Activated CD8-positive, alpha-beta memory T cell treated with anti-CD3 and anti-CD28 coated beads, Interleukin-2, amount 50 U/mL, for 4 hours (primary cell): ENCODE data around the gene THBS2.
"Not testable (repeated sequence)": the region's sequence is repeated elsewhere in the genome, so short reads cannot be mapped to it uniquely, and the experiment has no call there.

Experiments
- DNase-seq: peaks from one replicate; pipeline ENCODE4 v3.0.0-alpha.2; 2020

The THBS2 gene

DNA sequence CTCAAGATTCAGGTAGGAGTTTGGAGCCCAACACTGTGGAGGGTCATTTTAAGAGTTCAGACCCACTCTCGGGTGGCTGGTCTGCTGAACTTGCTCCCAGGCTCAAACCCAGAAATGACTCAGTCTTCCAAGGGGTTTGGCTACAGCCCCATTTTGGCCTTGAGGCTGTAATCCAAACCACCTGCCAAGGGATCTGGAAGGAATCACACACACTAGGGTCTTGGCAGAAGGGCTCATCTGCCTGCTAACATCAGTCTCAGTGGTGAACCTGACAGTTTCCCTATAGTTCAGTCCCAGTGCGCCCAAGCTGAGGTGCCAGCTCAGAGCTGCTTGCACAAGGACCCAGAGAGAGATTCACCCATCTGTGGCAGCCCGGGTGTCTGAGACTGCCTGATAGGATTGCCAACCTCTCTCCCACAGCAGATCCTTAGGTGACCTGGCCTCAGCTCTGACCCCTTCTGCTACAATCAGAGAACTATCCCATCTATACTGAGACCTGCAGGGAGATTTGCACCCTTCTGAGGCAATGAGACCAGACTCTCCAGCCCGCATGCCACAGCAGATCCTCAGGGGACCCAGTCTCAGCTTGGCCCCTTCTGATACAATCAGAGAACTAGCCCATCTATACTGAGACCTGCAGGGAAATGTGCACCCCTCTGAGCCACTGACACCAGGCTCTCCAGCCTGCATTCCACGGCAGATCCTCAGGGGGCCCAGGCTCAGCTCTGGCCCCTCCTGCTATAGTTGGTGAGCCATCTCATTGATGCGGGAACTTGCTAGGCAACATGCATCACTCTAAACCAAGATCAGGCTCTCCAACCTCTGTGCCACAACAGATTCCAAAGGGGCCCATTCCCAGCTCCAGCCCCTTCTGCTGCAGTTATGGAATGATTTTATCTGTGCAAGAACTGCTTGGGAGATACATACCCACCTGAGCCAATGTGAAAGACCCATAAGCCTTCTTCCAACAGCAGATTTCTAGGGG is 48.2 kb downstream of the THBS2 start:
- DNase-seq, result no peak

DNA sequence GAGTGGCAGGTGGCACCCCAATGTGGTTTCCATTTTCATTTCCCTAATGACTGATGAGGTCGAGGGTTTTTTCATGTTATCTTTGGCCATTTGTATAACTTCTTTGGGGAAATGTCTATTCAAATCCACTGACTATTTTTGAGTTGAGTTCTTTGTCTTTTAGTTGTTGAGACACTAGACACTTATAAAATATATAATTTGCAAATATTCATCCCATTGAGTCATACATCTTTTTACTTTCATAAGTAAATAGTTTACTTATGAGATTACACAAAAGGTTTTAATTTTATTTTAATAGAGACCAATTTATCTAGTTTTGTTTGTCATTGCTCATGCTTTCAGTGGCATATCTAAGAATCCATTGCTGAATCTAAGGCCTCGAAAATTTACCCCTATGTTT is 49.5 kb downstream of the THBS2 start:
- DNase-seq, result no peak

DNA sequence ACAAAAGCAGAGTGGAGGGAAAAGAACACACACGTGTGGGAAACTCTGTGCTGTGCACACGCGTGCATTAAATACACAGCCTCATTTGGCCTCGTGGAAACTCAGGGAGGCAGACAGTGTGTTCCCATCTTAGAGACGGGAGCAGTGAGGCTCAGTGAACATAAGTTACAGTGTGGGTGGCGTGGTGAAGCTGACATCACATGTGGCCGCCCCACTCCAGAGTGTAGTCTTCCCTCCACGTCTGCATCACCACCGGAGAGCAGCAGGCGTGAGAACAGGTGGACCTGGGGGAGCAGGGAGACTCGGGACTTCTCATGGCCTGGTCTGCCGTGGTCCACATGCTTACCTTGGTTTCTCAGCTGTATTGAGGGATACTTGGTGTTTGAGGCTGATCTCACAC is 51.7 kb downstream of the THBS2 start:
- DNase-seq, result no peak

DNA sequence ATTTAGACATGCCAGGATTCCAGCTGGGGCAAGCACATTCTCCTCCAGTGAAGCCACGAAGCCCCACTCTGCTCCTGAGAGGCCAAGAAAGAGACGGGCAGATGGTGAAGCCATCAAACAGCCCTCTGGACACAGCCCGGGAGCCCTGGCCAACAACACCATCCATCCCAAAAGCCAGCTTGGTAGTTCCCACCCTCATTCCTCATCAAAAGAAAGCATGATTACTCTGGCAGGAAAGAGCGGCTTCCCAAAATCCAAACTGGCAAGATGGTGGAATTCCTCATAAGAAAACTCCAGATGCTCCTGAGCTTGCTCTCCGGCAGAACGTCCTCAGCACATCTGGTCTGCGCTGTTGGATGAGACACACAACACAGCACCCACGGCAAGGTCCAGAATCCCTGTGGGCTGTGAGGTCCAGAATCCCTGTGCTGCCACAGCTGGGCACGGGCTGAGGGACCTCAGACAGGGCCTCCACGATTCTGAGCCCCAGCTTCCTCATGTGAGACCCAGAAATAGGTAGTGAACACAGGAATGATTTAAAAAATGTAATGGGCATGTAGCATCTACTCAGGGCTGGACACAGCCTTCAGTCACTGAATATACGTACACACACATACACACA is 52.6 kb downstream of the THBS2 start:
- DNase-seq, result no peak

DNA sequence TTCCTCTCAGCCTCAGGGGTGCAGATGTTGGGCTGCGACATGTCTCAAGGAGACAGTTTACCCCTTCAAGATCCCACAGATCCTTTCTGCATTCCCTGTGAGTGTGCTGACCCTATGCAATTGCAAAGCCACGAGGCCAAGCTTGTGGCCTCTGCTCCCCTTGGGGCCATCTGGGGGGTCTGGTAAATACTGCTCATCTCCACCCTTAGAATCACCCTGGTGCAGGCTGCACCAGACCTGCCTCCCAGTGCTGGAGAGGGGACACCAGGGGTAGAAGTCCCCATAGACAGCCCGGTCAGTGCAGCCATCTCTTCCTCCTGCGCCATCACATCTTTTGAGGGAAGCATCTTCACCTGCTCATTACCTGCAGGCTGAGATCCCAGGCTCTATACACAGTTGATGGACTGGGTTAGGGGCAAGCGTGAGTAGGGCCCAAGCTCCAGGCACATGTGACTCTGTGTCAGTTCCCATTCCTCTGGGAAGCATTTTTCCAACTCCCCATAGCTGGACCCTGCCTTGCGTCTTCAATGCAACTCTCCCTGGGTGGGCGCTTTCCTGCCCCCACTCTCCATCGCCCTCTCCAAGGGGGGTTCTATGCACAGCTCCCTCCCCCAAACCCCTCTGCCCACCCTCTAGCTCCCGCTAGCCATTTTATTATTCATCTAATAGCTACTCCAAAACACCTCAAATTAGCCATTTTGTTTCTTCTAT is 53.9 kb downstream of the THBS2 start:
- DNase-seq, result no peak

DNA sequence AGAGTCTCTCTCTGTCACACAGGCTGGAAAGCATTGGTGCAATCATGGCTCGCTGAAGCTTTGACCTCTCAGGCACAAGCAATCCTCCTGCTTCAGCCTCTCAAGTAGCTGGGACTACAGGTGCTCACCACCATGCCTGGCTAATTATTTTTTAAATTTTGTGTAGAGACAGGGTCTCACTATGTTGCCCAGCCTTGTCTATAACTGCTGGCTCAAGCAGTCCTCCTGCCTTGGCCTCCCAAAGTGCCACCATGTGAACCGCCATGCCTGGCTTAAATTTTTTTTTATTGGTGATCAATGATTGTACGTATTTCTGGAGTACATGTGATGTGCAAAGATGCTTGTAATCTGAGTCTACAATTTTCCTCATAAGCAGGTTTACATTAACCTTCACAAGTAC is 54.8 kb downstream of the THBS2 start:
- DNase-seq, result no peak

DNA sequence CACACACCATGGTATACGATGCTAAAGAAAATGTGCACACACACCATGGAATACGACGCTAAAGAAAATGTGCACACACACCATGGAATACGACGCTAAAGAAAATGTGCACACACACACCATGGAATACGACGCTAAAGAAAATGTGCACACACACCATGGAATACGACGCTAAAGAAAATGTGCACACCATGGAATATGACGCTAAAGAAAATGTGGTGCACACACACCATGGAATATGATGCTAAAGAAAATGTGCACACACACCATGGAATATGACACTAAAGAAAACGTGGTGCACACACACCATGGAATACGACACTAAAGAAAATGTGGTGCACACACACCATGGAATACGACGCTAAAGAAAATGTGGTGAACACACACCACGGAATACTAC is 55.7 kb downstream of the THBS2 start:
- not testable (repeated sequence) for DNase-seq

DNA sequence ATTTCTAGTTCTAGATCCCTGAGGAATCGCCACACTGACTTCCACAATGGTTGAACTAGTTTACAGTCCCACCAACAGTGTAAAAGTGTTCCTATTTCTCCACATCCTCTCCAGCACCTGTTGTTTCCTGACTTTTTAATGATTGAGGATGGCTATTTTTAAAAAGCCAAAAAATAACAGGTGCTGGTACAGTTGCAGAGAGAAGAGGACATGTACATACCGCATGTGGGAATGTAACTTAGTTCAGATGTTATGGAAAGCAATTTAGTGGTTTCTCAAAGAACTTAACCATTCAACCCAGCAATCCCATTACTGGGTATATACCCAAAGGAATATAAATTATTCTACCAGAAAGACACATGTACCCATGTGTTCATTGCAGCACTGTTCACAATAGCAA is 57.4 kb downstream of the THBS2 start:
- not testable (repeated sequence) for DNase-seq

DNA sequence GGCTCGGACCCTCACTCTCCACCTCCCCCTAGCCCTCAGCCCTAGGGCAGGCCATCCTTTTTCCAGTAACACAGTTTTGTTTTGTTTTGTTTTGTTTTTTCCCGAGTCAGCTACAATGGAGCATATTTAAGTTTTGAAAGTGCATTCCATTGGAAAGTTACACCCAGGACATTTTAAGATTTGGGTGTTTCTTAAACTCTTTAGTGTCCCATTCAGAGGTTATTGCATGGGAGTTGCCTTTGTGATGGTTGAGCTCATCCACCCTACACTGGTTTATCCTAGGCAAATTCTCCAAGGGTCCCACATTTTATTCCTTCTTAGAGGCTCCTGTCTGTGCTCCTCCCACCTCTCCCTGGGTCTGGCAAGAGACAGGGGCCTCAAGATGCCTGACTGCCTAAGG is 58.9 kb downstream of the THBS2 start:
- no peak for DNase-seq

DNA sequence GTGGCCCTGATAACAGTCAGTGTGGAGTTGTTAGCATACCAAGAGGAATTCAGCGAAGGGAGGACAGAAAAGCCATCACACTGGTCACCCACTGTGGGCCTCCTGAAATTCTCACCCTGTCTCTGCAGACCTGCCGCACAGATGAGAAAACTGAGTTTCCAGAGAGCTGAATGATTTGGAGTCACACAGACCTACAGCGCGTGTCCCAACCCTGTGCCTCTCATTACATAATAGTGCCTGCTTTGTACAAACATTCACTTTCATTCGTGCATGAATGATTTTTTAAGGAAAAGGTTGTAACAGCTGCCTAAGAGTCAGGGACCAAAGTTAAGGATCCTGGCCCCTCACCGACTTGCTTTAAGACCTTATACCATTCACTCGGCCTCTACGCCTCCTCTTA is 62.7 kb downstream of the THBS2 start:
- DNase-seq, result no peak

DNA sequence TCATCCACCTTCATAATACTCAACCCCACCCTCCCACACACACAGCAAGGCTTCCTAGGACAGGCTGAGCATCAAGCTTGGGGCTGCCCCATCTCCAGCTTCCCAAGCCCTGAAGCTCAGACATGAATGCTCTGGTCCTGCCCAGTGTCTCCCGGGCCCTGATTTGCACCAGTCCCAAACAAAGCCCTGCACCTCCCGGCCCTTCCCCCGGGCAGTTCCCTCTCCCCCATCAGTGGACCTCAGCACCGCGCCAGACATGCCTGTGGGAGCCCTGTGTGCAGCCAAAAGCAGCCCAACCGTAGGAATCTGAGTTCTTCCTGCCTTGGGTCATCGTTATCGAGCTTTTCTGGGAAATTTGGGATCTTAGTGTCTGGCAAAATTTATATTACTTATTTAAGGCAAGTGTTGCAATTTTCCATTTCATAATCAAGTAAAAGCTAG is 63.5 kb downstream of the THBS2 start:
- no peak for DNase-seq

DNA sequence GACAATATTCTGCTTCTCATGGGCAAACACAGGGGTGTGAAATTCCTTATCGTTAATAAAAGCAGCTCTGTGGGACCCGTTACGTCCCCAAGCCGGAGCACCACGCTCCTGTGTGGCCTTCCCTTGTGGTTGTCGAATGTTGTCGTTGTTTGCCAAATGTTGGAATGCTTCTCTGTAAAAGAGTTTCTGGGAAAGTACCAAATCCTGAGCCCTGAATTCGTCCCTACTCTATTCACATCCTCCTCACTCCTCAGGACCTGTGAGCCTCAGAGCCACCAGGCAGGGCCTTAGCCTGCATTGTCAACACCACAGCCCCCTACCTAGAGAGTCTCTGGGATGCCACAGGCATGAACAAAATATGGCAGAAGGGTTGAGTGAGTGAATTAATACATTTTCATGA is 64.0 kb downstream of the THBS2 start:
- DNase-seq, result no peak

DNA sequence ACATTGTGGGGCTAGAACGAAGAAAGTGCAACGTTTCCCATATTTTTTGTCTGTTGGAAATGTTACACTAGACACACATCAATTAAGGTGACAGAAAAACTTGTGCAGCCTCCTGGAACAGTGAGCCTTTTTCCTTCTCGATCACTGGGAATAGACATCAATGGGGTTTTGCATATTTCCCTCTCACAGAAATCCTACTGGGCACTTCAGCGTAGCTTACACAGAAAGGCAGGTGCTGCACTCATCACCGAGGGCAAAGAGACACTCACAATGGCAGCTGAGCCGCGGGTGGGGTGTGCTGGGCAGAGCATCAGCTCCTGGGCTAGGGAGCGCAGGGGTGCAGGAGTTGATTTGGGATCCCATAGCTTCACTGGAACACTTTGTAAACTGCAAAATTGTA is 64.5 kb downstream of the THBS2 start:
- no peak for DNase-seq

DNA sequence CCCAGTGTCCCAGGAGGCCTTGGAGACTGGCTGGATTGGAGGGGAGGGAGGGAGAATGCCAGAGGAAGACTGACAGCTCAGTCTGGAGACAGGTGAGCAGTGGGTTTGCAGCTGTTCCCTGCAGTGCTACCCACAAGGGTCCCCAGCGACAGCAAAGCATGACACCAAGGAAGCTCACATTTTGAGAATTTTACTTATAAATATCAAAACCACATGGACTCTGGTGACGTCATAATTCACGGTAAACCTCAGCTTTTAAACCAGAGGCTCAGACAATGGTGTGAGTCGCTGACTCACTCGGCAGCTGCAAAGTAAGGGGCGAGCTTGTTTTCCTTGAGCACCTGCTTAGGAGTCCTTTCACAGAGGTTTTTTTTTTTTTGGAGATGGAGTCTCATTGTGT is 65.2 kb downstream of the THBS2 start:
- no peak for DNase-seq

DNA sequence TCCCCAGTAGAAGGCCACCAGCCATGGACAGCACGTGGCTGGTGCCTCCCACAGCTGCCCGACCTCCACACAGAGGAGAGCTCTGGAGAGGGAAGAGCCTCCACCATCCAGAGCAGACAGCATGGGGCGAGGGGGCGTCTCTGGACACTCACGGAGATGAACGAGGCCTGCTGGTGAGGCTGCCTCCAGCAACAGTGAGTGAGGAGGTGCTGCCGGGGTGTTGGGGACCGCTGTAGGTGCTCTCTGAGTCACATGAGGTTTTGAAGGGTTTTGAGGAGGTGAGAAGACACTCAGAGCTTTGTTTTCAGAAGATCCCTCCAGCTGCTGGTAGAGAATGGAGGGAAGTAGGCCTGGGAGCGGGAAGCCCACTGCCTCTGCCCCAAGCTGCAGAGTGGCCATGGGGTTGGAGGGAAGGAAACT is 65.6 kb downstream of the THBS2 start:
- no peak for DNase-seq

DNA sequence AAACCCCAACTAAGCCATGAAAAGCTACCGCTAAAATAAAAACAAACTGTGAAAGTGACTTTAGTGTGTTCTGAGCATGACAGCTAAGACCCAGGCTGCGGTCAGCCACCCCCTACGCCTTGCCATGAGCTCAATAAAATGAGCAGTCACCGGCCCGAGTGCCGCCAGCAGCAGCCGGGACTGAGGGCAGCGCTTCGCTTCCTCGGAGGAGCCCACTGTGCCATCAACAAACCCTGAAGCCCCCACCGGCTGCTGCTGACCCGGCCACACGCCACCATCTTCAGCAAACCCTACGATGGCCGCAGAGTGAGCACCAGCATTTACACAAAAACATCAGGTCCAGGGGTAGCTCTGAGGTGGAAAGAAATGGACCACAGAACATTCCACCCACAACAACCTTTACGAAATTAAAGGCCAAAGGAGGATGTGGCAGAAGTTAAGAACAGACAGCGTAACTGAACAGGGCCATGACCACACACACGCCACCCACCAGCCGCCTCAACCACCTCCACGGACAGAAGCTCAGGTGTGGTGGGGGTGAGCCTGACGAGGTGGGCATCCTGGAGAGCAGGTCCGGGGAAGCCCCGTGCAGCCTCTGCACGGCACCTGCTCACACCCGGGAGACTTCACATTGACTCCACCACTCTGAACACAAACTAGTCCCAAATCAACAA is 67.0 kb downstream of the THBS2 start:
- DNase-seq, result no peak

DNA sequence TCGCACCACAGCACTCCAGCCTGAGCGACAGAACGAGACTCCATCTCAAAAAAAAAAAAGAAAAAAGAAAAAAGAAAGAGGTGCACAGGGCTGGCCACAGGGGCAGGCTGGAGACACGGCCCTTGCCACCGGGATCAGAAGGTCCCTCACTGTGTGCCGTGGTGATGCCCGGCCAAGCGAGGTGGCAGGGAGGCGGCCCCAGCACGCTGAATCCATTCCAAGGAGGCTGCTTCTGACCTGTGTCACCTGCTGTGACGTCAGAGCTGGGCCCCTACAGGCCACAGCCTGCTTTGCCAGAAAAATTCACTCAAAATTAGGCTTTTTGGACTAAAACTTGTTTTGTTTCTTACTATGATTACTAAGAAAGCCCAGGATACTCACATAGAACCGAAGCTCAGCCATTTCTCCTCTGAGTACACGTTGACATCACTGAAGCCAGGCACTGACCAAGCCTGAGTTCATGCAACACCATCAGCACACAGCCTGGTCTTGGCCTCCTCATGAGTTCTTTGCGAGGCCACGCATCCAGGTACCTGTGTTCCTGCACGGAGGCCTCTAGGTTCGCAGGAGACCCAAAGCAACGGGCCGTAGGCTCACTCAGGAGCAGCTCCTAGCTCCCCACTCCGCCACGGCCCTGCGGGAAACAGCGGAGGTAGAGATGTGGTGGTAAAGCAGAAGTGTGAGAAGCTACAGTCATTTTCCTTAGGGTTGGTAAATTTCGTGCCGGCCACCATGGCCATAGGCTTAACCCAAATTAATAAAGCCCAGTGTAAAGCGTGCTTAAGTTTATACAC is 67.8 kb downstream of the THBS2 start:
- DNase-seq, result no peak

DNA sequence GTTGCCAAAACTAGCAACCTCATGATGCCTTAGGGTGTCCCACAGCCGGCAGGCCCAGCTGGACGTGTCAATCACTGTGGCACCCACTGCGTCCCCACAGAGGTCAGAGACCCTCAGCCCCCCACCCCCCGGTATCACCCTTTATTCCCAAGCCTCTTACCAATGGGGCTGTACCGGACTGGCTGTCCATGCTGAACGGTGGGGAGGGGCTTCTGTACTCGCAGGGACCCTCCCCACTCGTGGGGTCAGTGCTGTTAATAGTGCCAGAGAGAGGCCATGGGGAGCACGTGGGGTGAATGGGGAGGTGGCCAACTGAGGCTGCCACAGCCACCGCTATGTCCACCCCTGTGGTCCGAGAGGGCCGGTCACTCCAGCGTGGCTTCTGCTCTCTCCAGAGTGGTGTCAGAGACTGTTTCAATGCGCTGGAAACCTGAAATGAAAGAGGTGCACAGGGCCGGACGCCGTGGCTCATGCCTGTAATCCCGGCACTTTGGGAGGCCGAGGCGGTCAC is 68.6 kb downstream of the THBS2 start:
- DNase-seq, result no peak

DNA sequence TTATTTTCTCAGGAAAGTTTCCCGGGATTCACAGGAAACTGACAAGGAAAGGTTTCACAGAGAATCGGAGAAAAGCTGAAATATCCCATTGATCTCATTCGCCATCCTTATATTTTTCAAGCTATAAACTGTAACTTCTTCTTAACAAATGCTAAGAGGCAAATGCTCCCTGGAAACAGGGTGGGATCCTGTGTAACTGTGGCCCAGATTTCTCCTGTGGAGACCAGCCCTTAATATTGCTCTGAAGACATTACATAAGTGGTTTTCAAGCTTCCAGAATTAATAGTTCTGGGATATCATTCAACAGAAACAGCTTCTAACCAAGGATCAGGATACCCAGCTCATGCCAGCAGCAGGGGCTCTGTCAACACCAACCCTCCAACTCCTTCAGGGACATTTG is 69.2 kb downstream of the THBS2 start:
- DNase-seq, result no peak

DNA sequence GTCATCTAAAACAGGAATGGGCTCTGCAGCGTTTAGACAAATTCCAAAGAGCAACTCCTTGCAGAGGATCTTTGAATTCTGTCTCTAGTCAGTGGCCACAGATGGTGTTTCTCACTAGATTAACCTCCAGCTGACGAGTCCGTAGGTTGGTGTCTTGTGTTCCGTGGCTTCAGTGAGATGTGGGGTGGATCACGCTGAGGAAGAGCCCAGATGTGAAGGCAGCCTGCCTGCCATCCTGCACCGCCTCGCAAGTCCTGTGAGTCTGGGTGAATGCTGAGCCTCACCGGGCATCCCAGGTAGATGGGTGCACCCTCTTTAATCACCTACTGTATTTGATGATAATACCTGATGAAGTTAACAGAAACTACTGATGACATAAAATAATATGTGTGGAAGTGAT is 70.4 kb downstream of the THBS2 start:
- no peak for DNase-seq

DNA sequence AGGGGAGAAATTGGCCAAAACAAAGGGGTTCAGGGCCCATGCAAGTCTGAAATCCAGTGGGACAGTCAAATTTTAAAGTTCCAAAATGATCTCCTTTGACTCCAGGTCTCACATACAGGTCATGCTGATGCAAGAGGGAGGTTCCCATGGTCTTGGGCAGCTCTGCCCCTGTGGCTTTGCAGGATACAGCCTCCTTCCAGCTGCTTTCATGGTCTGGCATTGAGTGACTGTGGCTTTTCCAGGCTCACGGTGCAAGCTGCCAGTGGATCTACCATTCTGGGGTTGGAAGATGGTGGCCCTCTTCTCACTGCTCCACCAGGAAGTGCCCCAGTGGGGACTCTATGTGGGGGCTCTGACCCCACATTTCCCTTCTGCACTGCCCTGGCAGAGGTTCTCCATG is 73.8 kb downstream of the THBS2 start:
- not testable (repeated sequence) for DNase-seq
